Calu3 (cell line): ENCODE data around the gene GALNT12. TPM values are rescaled to one million over a fixed set of nuclear protein-coding genes. Genes with fewer than 3 reads are reported as not detected.

Experiments
- BruUV-seq: library from RNA; stranded (reverse); fragments of 400-500 nt; replicated peaks from 2 replicates; lab custom pipeline; 2021; lab: Mats Ljungman, UMichigan
- CTCF ChIA-PET: fragments of 300-600 bp; sonication (Branson Sonifier 250); formaldehyde crosslinking; loops from one replicate; lab custom pipeline; 2022; ENCODE audit warnings: antibody characterized with exemption; lab: Charles Lee
- DNase-seq: peaks from one replicate; pipeline ENCODE4 v3.0.0; 2022
- H3K27ac Mint-ChIP-seq: one replicate; pipeline ENCODE4 v1.8.0; 2022; ENCODE audit warnings: mixed read lengths; ENCODE audit not compliant: unreplicated experiment
- H3K27me3 Mint-ChIP-seq: one replicate; pipeline ENCODE4 v1.8.0; 2022; ENCODE audit warnings: mixed read lengths; ENCODE audit not compliant: unreplicated experiment
- H3K36me3 Mint-ChIP-seq: one replicate; pipeline ENCODE4 v1.8.0; 2022; ENCODE audit warnings: mild to moderate bottlenecking, moderate library complexity, mixed read lengths; ENCODE audit not compliant: insufficient read depth, unreplicated experiment
- H3K4me1 Mint-ChIP-seq: one replicate; pipeline ENCODE4 v1.8.0; 2022; ENCODE audit warnings: mild to moderate bottlenecking, low read depth, mixed read lengths; ENCODE audit not compliant: unreplicated experiment
- H3K4me3 Mint-ChIP-seq: one replicate; pipeline ENCODE4 v1.8.0; 2022; ENCODE audit warnings: mild to moderate bottlenecking, low read depth, moderate library complexity, mixed read lengths; ENCODE audit not compliant: unreplicated experiment
- H3K9me3 Mint-ChIP-seq: one replicate; pipeline ENCODE4 v1.8.0; 2022; ENCODE audit warnings: low read depth, mixed read lengths; ENCODE audit not compliant: unreplicated experiment
- intact Hi-C: fragments of 100-400 bp; cut with micrococcal nuclease; formaldehyde crosslinking; loops from one replicate; pipeline ENCODE4 v1.10.0; 2022; ENCODE audit not compliant: unreplicated experiment
- total RNA-seq: library from RNA; stranded (reverse); gene quantifications from 2 replicates; pipeline ENCODE4 v1.2.3, GENCODE V29; 2022
- TF ChIP-seq, protein P1 (sequence below): fragments of 200-600 bp; IDR thresholded peaks from one replicate; pipeline ENCODE4 v1.8.0; 2022; ENCODE audit warnings: antibody characterized with exemption; ENCODE audit not compliant: unreplicated experiment

Gene GALNT12
- total RNA-seq, 1 experiment from 2014 or later, result 49.2 TPM

DNA sequence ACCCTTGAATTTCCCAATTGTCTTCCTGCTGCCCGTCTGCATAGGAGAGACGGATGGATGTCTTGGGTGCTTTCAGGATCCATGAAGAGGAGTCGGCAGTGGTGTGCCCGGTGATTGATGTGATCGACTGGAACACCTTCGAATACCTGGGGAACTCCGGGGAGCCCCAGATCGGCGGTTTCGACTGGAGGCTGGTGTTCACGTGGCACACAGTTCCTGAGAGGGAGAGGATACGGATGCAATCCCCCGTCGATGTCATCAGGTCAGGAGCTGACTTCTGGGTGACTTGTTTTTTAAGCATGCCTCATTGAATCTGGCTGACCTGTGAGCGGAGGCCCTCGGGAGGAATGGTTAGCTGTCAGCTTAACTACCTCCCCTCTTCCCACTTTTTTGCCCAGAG lies 24.2 kb downstream of the GALNT12 start:
- no peaks in the 10 kb centered on the region for H3K27me3 Mint-ChIP-seq
- BruUV-seq, result no TSS peak
- H3K4me3 Mint-ChIP-seq, result no peak overlapping the region
- no peaks in the 10 kb centered on the region for H3K9me3 Mint-ChIP-seq
- CTCF ChIA-PET, result interaction anchor here (1.3 kb wide), 1 partner anchor 25 kb away, joined by 3 read pairs; no protein-coding TSS in a partner anchor
- intact Hi-C loops, result no loop called here
- DNase-seq, result no peak
- no peak overlapping the region for H3K27ac Mint-ChIP-seq
- TF ChIP-seq, protein P1, sequence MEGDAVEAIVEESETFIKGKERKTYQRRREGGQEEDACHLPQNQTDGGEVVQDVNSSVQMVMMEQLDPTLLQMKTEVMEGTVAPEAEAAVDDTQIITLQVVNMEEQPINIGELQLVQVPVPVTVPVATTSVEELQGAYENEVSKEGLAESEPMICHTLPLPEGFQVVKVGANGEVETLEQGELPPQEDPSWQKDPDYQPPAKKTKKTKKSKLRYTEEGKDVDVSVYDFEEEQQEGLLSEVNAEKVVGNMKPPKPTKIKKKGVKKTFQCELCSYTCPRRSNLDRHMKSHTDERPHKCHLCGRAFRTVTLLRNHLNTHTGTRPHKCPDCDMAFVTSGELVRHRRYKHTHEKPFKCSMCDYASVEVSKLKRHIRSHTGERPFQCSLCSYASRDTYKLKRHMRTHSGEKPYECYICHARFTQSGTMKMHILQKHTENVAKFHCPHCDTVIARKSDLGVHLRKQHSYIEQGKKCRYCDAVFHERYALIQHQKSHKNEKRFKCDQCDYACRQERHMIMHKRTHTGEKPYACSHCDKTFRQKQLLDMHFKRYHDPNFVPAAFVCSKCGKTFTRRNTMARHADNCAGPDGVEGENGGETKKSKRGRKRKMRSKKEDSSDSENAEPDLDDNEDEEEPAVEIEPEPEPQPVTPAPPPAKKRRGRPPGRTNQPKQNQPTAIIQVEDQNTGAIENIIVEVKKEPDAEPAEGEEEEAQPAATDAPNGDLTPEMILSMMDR, result no peak
- H3K4me1 Mint-ChIP-seq, result peaks cover 13% of the 10 kb centered on the region
- peaks cover 18% of the 10 kb centered on the region for H3K36me3 Mint-ChIP-seq

DNA sequence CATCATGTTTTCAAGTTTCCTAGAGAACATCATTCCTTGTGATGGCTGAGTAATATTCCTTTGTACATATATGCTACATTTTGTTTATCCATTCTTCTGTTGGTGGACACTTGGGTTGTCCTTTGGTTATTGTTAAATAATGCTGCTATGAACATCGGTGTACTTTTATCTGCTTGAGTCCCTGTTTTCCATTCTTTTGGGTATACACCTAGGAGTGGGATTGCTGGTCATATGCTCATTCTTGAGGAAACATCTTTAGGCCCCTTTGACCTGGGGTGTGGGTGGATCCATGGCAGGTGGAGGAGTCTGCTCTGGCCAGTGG lies 25.3 kb downstream of the GALNT12 start:
- Mint-ChIP-seq H3K27ac (peak overlapping the region; percentile 62), H3K27me3 (no peaks in the 10 kb centered on the region), H3K36me3 (peaks cover 18% of the 10 kb centered on the region), H3K4me1 (peaks cover 13% of the 10 kb centered on the region), H3K9me3 (no peaks in the 10 kb centered on the region), H3K4me3 (peak overlapping the region; percentile 7)
- DNase-seq, result no peak
- BruUV-seq, result no TSS peak
- TF ChIP-seq, protein P1, result no peak
- intact Hi-C loops, result no loop called here
- CTCF ChIA-PET, result interaction anchor here (1.3 kb wide), 1 partner anchor 26 kb away, joined by 3 read pairs; no protein-coding TSS in a partner anchor

DNA sequence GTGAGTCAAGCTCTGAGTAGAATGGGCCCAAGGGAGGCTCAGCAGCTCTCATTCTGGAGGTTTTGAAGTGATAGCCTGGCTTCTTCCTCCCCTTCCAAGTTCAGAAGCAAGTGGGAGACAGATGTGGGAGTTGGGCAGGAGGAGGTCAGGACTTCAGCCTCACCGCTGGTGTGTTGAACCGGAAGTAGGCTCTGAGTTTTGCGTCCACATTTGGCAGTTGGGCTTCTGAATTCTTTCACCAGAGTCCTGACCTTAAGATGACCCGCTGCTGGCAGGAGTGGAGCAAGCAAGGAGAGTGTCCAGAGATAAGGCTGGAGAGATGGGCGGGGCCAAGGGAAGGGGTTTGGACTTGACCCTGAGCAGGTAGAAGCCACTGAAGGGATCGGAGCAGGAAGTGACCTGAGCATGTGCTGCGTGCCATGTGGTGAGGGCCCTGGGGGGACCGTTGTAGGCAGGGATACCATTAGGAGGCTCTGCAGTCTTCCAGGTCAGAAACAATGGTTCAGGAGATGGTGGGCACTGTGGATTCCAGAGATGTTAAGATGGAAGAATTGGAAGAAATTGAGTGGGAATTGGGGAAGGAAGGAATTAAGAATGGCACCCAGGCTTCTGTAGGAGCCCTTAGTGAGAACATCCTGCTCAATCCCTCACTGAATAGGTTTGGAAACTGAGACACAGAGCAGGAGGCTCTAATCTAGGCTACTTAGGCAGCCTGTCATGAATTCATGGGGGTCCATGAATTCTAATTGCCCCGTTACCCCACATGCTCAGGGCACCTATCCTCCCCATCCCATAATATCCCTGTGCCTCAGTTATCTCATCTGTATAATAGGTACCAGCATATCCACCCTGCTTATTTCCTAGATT lies 25.9 kb downstream of the GALNT12 start:
- peak; percentile 44 for DNase-seq
- Mint-ChIP-seq H3K4me3 (peak overlapping the region; percentile 7), H3K4me1 (peaks cover 13% of the 10 kb centered on the region), H3K27me3 (no peaks in the 10 kb centered on the region), H3K36me3 (peaks cover 18% of the 10 kb centered on the region), H3K9me3 (no peaks in the 10 kb centered on the region), H3K27ac (peak overlapping the region; percentile 62)
- TF ChIP-seq, protein P1, result no peak
- CTCF ChIA-PET, result interaction anchor here (1.3 kb wide), 1 partner anchor 27 kb away, joined by 3 read pairs; no protein-coding TSS in a partner anchor
- no TSS peak for BruUV-seq
- intact Hi-C loops, result no loop called here

DNA sequence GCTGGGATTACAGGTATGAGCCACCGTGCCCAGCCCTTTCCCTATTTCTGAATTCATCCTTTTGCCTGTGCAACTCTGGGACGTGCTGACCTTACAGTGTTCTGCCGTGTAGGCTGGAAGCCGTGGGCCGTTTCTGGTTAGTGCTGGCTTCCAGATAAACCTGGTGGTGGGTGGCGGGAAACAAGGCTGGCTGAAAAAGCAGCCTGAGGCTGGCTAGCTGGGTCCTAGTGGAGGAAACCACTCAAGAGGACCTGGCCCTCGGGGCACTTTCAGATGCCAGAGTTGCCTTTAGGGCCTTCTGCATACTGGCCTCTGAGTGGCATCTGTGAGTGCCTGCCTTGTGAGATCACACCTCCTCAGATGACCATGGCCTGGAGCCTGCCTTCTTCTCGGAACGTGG lies 26.9 kb downstream of the GALNT12 start:
- DNase-seq, result no peak
- Mint-ChIP-seq H3K4me3 (no peak overlapping the region), H3K36me3 (peaks cover 18% of the 10 kb centered on the region), H3K27ac (no peak overlapping the region), H3K4me1 (peaks cover 13% of the 10 kb centered on the region), H3K27me3 (no peaks in the 10 kb centered on the region), H3K9me3 (no peaks in the 10 kb centered on the region)
- CTCF ChIA-PET, result no interaction called here
- TF ChIP-seq, protein P1, result no peak
- no TSS peak for BruUV-seq
- intact Hi-C loops, result no loop called here
